Measurements from ENCODE around the gene PRR15L. TPM values are rescaled to one million over a fixed set of nuclear protein-coding genes. Genes with fewer than 3 reads are reported as not detected.

PRR15L gene
- total RNA-seq, 3 donors from 2014 or later (not counting 1 experiment from before 2014, with no cell fraction given) = not detected

- no peak for DNase-seq
- Histone ChIP-seq H3K4me1 (ENCODE audit: control insufficient read depth, insufficient read depth, low read length) (peaks cover 52% of the 10 kb centered on the region), H3K36me3 (ENCODE audit: control insufficient read depth, insufficient read depth, low read length) (peaks cover 6% of the 10 kb centered on the region), H3K4me3 (ENCODE audit: low read length) (no peak overlapping the region), H3K27me3 (ENCODE audit: control insufficient read depth, insufficient read depth, low read length) (no peaks in the 10 kb centered on the region), H3K9me3 (ENCODE audit: control insufficient read depth, insufficient read depth, low read length) (no peaks in the 10 kb centered on the region), H3K27ac (ENCODE audit: low read length) (no peak overlapping the region)
- 90% methylated on average over 10 of the region's 10 CpGs for WGBS (ENCODE audit: insufficient coverage)
- H3K27me3 Mint-ChIP-seq (ENCODE audit: low read depth in 2 of 2) = no peaks in the 10 kb centered on the region
- no peaks in the 10 kb centered on the region for H3K9me3 Mint-ChIP-seq
- no peaks in the 10 kb centered on the region for H3K36me3 Mint-ChIP-seq
- TF ChIP-seq CTCF (IDR thresholded peaks at IDR 0.05) = no peak
- ATAC-seq = no peak
- peak overlapping the region; percentile 63 to 83 for H3K27ac Mint-ChIP-seq
- H3K4me1 Mint-ChIP-seq = peaks cover 34 to 53% of the 10 kb centered on the region in 2 donors
- H3K4me3 Mint-ChIP-seq = peak overlapping the region; percentile 3
- intact Hi-C loops (cut with micrococcal nuclease) = loop anchor here (10.0 kb wide), 3 partner anchors 111 to 159 kb away; partner anchors contain the start of genes CBX1, LRRC46, MRPL10 and SNX11
Observed at GRCh38 chr17:47945529-47946508, 11.9 kb downstream of the PRR15L start.

- Histone ChIP-seq H3K36me3 (ENCODE audit: control insufficient read depth, insufficient read depth, low read length) (peaks cover 6% of the 10 kb centered on the region), H3K4me1 (ENCODE audit: control insufficient read depth, insufficient read depth, low read length) (peaks cover 49% of the 10 kb centered on the region), H3K9me3 (ENCODE audit: control insufficient read depth, insufficient read depth, low read length) (no peaks in the 10 kb centered on the region), H3K4me3 (ENCODE audit: low read length) (no peak overlapping the region), H3K27ac (ENCODE audit: low read length) (peak overlapping the region; percentile 10), H3K27me3 (ENCODE audit: control insufficient read depth, insufficient read depth, low read length) (no peaks in the 10 kb centered on the region)
- WGBS (ENCODE audit: insufficient coverage) = 53% methylated on average over 8 of the region's 8 CpGs
- no peak for TF ChIP-seq CTCF (IDR thresholded peaks at IDR 0.05)
- peaks cover 36 to 55% of the 10 kb centered on the region in 2 donors for H3K4me1 Mint-ChIP-seq
- no peaks in the 10 kb centered on the region for H3K36me3 Mint-ChIP-seq
- DNase-seq (peak in 1 of 2 donors; percentile 58), ATAC-seq (no peak)
- intact Hi-C loops (cut with micrococcal nuclease) = loop anchor here (10.0 kb wide), 3 partner anchors 110 to 160 kb away; partner anchors contain the start of genes CBX1, LRRC46, MRPL10 and SNX11
- peak overlapping the region; percentile 3 for H3K4me3 Mint-ChIP-seq
- H3K27me3 Mint-ChIP-seq (ENCODE audit: low read depth in 2 of 2) = no peaks in the 10 kb centered on the region
- H3K9me3 Mint-ChIP-seq = no peaks in the 10 kb centered on the region
- peak overlapping the region; percentile 63 to 83 for H3K27ac Mint-ChIP-seq
Observed at GRCh38 chr17:47945080-47945479, 12.6 kb downstream of the PRR15L start.

DNA sequence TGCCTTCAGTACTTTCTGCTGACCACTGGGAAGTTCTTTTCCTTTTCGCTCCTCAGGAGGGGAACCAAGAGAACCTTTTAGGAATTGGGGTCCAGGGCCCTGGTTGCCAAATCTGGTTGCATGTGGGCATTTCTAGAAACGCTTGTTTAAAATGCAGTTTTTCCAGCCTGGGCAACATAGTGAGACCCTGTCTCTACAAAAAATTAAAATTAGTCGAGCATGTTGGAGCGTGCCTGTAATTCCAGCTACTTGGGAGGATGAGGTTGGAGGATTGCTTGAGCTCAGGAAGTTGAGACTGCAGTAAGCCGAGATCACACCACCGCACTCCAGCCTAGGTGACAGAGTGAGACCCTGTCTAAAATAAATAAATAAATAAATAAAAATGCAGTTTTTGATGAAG lies 15.1 kb downstream of the PRR15L start:
- intact Hi-C loops (cut with micrococcal nuclease) = loop anchor here (10.0 kb wide), 3 partner anchors 108 to 162 kb away; partner anchors contain the start of genes CBX1, LRRC46, MRPL10 and SNX11
- Mint-ChIP-seq H3K27ac (peak overlapping the region in 1 of 2 donors; percentile 92), H3K4me1 (peaks cover 27 to 42% of the 10 kb centered on the region in 2 donors), H3K4me3 (peak overlapping the region; percentile 45), H3K36me3 (no peaks in the 10 kb centered on the region), H3K27me3 (ENCODE audit: low read depth in 2 of 2) (no peaks in the 10 kb centered on the region), H3K9me3 (no peaks in the 10 kb centered on the region)
- Histone ChIP-seq H3K27me3 (ENCODE audit: control insufficient read depth, insufficient read depth, low read length) (no peaks in the 10 kb centered on the region), H3K4me1 (ENCODE audit: control insufficient read depth, insufficient read depth, low read length) (peaks cover 36% of the 10 kb centered on the region), H3K27ac (ENCODE audit: low read length) (no peak overlapping the region), H3K4me3 (ENCODE audit: low read length) (no peak overlapping the region), H3K9me3 (ENCODE audit: control insufficient read depth, insufficient read depth, low read length) (no peaks in the 10 kb centered on the region), H3K36me3 (ENCODE audit: control insufficient read depth, insufficient read depth, low read length) (peaks cover 6% of the 10 kb centered on the region)
- TF ChIP-seq CTCF (IDR thresholded peaks at IDR 0.05) = no peak
- DNase-seq (no peak), ATAC-seq (no peak)
- WGBS (ENCODE audit: insufficient coverage) = 96% methylated on average over 3 of the region's 6 CpGs

All from natural killer cell (primary cell).